Transverse colon (tissue), 4 donors: ENCODE measurements around the gene TNRC18.

Experiments
- POLR2A ChIP-seq: fragments of 450-650 bp; IDR thresholded peaks from one replicate; pipeline ENCODE4 v1.6.1; 2016; ENCODE audit warnings: antibody characterized with exemption, mild to moderate bottlenecking, moderate library complexity
- POLR2AphosphoS5 ChIP-seq, 3 donors: sonication (generic); formaldehyde crosslinking; IDR thresholded peaks; one replicate each; pipeline ENCODE4 v1.6.1; 2016; ENCODE audit warnings: antibody characterized with exemption in 3 of 3
- TF ChIP-seq, protein P1 (sequence below), 5 experiments: fragments of 200-600 bp in 3 of 5; fragments of 450-650 bp in 2 of 5; sonication (generic) in 3 of 5; IDR thresholded peaks; 1 replicate in 2 of 5; 2 replicates in 3 of 5; pipeline ENCODE4 v1.5.1; 2016 to 2017; ENCODE audit warnings: antibody characterized with exemption in 5 of 5, inconsistent platforms in 3 of 5, mild to moderate bottlenecking in 2 of 5, moderate library complexity in 1 of 5

GRCh38 chr7:5462216-5462615 is 38.6 kb upstream of the TNRC18 start:
- TF ChIP-seq, protein P1, sequence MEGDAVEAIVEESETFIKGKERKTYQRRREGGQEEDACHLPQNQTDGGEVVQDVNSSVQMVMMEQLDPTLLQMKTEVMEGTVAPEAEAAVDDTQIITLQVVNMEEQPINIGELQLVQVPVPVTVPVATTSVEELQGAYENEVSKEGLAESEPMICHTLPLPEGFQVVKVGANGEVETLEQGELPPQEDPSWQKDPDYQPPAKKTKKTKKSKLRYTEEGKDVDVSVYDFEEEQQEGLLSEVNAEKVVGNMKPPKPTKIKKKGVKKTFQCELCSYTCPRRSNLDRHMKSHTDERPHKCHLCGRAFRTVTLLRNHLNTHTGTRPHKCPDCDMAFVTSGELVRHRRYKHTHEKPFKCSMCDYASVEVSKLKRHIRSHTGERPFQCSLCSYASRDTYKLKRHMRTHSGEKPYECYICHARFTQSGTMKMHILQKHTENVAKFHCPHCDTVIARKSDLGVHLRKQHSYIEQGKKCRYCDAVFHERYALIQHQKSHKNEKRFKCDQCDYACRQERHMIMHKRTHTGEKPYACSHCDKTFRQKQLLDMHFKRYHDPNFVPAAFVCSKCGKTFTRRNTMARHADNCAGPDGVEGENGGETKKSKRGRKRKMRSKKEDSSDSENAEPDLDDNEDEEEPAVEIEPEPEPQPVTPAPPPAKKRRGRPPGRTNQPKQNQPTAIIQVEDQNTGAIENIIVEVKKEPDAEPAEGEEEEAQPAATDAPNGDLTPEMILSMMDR (IDR thresholded peaks at IDR 0.05), result no peak
- no peak for TF ChIP-seq POLR2AphosphoS5 (IDR thresholded peaks at IDR 0.05)
- TF ChIP-seq POLR2A, result no peak
